Islet precursor cell (in vitro differentiated cells): ENCODE results near the gene TBC1D14.

Experiments used
- DNase-seq: peaks from one replicate; pipeline ENCODE4 v3.0.0-alpha.2; 2018

Gene TBC1D14

DNA sequence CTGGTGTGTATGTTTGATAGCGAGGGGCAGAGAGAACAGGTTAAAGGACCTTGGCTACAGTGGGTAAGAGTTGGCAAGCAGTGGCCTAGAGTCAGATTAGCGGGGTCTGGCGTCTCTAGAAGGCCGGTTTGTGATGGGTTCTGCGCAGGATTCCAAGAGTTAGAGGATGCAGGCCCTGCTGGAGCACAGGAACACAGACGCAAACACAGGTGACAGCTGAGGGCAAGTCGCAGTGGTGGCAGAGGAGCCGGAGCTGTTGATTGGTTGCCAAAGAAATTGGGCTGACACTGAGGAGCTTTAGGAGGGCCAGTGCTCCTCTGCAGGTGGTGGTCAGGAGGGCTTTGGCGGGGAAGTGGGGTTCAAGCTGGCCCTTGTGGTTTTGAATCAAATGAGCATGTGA lies 137.3 kb downstream of the TBC1D14 start:
- no peak for DNase-seq

DNA sequence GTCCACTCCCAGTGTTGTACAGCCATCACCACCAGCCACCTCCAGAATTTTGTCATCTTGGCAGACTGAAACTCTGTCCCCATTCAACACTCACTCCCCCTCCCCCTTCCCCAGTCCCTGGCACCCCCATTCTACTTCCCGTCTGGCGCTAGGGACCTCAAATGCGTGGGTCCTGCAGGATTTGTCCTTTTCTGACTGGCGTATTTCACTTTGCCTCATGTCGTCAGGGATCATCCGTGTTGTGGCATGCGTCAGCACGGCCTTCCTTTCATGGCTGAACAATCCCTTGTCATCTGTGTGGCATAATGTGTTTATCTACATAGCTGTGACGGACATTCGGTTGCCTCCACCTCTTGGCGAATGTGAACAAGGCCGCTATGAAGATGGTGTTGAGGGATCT lies 139.0 kb downstream of the TBC1D14 start:
- no peak for DNase-seq

DNA sequence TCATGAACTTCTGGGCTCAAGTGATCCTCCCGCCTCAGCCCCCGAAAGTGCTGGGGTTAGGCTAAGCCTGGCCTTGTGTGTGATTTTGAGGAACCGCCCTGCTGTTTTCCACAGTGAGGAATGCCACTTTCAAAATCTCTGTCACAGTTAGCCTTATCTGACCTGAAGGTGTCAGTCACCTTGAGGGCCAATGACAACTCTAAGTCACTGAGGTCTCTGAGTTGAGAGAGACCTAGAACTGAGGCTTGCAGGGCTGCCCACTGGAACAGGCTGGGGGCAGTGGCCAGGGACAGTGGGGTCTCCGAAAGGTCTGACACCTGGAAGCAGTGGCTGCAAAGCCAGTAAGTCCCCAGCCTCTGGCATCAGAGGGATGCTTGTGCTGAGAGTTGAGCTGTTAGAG lies 139.7 kb downstream of the TBC1D14 start:
- DNase-seq = no peak

DNA sequence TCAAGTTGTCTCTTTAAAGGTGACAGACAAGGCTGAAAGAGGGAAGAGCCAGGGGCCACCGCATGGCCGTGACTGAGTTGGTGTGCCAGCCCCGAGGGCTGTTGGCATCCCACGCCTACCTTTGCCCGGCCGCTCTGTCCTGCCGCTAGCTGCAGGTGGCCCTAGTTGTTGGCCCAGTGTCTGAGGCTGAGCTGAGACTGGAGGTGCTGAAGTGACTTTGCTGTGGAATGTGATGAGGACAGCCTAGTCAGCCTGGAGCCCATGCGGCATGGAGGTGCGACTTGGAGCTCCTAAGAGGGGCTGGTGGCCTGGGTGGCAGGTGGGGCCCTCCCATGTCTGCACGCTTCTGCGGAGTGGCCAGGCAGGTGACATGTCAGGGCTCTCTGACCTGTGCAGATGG lies 140.1 kb downstream of the TBC1D14 start:
- DNase-seq = no peak

DNA sequence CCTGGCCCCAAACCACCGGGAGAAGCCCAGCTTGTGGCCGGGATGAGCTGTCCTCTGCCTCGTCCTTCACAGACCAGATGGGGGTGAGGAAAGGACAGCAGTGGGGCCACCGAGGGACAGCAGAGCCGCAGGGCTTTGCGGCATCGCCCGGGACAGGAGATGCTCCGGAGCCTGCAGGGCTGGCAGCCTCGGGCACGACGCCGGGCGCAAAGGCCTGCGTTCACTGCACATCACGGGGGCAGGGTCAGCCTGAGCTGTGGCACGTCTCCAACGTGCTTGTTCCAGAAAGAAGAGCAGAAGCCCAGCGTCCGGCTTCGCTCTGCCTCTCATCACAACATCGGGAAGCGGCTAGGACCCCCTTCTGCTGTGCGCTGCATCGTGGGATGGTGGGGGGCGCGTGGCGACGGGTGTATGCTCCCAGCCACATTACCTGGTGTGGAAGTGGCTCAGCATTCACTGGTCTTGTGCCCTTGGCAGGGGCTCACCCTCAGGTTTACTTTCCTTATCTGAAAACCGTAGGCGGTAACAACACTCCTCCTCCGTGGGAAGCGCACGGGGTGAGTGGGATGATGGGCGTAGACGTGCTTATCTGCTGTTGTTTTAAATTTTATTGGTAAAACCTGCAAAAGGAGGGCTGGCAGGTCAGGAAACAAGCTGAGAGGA lies 141.0 kb downstream of the TBC1D14 start:
- DNase-seq = no peak

DNA sequence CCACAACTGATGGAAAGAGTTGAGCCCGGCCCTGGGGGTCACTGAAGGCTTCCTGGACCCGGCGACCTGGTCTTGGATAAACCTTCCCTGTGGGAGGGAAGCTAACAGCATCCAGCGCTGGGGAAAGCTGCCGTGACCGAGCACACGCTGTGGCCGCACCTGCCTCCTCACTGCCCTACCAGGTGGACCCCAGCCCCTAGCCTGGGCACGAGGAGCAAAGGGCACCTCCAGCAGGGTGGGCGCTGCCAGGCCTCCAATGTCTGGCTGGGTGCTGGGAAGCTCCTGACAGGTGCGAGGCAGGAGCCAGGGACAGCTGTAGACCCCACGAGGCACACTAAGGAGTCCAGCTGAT lies 141.5 kb downstream of the TBC1D14 start:
- DNase-seq = no peak

DNA sequence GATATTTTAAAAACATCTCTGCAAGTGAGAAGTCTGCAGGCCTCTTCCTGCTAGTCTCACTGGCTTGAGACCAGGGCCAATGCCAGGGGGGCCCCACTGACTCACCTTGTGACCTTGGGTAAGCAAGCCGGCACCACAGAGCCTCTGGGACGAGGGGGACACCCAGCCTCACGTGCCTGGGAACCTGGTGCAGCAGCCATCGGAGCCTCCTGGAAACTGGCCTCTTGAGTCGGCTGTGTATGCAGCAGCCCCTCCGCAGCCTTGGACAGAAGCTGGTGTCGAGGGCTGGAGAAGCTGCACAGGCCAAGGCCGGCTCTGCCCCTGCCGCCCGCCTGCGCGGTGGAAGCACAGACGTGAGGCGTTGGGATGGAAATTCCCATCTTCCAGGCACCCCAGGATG lies 142.3 kb downstream of the TBC1D14 start:
- no peak for DNase-seq

DNA sequence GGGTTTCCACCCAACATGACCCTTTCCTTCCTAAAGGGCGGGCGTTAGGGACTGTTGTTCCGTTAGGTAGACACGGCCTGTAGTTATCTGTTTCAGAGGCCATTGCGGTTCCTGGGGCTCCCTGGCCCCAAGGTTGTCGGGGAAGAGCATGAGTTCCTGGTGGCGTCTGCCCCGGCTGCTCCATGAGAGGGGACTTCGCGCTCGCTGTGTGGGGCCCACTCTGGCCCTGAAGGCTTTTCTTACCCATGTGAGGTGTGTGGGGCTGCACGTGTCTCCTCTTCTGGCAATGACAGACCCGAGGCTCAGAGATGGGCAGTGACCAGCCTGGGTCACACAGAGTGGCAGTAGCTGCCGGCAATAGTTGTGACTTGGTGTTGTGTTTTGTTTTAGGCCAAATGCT lies 142.7 kb downstream of the TBC1D14 start:
- no peak for DNase-seq

DNA sequence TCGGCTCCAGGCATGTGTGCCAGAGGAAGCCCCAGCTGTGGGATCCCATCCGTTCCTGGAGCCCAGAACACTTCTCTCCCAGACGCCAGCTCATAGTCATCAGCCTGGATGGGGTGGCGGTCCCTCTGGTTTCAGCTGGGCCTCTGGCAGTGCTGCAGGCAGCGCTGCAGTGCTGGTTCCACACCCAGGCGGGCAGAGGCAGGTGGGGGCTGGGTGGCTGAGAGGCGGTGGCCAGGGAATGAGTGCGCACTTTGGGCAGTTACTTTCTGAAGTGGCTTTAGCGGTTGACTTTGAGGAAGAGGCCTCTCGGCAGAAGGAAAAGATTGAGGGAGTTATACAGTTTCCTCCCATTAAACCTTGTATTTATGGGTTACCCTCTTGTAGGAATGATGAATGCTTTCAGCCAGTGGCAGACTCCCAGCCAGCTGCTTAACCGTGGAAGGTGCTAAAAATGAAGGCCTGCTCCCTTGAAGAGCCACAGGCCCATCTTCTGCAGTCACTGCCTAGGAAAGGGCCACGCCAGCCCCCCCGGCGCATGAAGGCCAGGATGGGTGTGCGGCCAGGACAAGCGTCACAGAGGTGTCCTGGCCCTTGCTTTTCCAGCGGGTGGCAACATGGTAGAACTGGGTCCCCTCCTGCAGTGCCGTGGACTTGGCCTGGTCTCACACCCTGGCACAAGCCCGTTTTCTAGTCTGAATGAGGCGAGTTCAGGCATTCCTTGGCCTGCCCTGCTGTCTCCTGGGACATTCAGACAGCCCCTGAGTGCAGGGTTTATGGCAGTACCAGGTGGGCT lies 143.5 kb downstream of the TBC1D14 start:
- DNase-seq = no peak

DNA sequence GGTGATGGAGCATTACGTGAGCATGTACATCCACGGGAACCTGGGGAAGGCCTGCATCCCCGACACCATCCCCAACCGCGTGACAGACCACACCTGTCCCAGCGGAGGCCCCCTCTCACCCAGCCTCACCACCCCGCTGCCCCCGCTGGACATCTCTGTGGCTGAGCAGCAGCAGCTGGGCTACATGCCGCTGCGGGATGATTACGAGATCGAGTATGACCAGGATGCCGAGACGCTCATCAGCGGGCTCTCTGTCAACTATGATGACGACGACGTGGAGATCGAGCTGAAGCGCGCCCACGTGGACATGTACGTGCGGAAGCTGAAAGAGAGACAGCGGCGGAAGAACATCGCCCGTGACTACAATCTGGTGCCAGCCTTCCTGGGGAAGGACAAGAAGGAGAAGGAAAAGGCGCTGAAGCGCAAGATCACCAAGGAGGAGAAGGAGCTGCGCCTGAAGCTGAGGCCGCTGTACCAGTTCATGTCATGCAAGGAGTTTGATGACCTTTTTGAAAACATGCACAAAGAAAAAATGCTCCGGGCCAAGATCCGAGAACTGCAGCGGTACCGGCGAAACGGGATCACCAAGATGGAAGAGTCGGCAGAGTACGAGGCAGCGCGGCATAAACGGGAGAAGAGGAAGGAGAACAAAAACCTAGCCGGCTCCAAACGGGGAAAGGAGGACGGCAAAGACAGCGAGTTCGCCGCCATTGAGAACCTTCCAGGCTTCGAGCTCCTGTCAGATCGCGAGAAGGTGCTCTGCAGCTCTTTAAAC lies 144.7 kb downstream of the TBC1D14 start:
- DNase-seq = no peak

DNA sequence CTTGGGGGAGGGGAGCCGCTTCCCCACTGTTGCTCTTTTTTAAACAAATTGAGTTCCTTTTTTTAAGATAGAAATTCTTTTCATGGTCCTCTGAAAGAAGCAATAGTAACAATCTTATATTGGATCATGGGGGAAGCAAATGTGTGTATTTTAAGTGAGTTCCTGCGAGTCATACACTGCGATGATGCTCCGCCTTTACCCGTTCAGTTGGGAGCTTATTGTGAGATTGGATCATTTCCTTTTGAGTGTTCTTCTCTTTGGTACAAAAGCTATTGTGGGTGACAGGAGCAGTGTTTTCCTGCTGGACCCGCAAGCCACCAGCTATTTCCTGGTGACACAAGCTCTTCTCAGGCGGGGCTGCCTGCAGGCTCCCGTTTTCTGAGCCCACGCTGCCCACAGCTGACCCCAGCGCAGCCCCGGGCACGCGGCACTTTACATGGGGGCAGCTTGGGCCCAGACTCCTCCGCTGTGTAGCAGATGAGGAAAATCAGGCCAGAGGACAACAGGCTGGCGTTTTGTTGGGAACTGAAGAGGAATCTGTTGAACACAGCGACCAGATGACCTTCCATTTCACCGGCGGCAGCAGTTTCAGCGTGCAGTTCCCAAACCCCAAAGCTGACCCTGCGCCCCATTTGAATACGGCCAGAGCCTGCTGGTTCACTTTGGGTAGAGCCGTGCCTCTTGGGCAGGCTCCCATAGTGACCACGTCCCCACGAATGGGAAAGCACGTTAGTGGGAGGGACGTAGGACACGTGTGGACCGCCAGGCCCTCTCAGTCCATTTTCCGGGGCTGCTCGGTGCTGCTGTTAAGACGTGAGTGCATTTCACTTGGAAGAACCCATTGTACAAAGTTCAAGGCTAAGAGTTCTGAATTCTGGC lies 145.7 kb downstream of the TBC1D14 start:
- DNase-seq = no peak

DNA sequence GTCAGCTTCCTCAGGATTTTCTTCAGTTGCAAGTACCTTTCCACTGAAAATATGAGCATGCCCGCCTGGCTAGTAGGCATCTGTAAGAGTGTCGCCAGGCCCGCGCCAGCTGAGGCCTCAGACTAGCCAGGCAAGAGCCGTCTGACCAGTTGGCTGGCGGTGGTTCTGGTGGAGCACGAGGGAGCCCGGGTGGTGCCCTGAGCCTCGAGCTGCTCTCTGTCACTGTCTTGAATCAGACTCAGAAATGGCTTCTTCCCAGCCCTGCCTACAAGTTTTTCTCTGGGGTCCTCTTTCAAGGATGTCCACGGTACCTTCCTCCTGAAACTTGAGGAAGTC lies 146.3 kb downstream of the TBC1D14 start:
- DNase-seq = no peak

DNA sequence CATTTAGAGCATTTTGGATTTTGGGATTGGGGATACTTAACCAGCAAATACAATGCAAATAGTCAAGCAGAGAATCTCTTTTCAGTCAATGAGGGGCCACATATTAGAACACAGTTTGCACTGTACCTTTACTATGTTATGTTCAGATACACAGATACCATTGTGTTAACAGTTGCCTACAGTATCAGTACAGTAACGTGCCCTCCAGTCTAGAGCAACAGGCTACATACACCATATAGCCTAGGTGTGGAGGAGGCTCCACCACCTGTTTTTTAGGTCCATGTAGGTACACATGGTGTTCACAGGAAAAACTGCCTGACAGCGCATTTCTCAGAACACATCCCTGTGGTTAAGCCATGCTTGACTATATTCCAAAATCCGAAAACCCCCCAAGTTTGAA lies 149.2 kb downstream of the TBC1D14 start:
- no peak for DNase-seq

DNA sequence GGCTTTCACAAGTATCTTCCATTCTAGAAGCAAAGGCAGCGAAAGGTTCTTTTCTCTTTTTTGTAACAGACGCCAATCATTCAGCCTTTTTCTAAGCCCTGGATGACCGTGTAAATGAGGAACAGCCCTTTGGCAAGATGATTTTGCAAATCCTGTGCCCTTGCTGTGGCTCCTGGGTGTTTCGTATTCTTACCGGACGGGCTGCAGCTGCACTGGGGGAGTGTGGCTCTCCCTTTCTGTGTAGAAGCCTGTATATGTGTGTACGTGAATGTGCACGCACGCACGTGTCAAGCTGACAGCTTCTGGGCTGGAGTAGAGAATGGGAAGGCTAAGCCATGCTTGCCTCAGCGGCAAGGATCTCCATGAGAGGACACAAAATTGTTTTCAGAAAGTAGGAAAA lies 150.0 kb downstream of the TBC1D14 start:
- no peak for DNase-seq

DNA sequence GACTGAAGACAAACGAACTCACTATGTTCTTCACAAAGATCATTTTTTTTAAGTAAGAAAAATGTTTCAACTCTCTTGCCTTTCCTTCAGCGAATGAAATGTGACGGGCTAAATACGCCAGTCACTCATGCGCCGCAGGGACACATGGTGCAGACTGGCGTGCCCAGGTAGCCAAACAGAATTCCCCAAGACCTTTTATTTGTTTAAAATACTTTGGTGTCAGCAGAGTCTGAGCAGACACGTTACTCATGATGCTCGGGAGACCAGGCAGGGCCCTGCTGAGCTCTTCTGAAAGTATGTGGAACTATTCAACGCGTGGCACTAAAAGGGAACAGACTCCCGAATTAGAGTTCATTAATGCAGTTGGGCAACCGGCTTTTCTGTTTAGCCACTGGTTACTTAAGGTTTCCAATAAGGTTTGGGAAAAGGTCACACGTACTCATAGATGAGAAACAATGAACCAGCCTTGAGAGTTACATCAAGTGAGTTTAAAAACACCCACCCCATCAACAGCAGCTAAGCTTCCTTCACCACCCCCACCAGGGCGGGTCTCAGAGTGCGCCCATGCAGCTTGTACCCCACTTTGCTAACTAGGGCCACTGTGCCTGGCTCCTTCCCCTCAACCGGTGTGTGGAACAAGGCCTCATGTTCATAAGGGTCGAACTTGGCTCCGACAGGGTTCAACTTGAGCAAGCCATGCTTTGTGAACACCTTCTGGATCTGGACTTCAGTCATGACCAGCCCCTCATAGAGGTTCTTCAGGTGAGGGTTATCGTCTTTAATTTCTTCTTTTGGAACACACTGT lies 150.9 kb downstream of the TBC1D14 start:
- no peak for DNase-seq

DNA sequence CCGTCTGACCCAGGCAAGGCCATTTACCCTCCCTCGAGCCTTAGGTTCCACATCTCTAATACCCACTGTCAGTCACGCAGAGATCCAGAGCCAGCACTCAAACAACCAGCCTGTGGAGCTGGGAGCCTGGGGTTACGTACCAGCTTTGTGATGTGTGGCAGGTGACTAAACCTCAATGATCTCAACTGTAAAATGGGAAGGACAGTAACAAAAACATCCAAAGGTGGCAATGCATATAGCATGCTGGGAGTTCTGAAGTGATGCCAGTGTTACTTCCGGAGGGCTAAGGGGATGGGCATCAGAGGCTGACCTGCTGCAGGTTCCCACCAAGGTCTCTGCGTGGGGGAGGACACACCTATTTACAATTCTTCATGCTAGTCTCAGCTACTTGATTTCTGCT lies 152.2 kb downstream of the TBC1D14 start:
- peak; percentile 32 for DNase-seq

DNA sequence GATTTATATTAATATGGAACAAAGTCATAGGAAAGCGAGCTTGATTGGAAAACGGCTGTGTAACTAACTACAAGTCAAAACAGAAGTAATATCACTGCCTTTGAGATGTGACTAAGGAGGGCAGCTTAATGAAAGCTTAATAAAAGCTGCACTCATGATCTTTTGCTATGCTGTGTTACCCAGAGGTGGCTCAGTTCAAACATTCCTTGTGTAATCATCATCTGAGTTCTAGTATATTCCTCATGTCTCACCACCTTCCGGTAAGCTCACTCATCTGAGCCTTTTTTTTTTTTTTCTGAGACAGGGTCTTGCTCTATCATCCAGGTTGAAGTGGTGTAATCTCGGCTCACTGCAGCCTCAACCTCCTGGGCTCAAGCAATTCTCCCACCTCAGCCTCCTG lies 153.2 kb downstream of the TBC1D14 start:
- DNase-seq = no peak

DNA sequence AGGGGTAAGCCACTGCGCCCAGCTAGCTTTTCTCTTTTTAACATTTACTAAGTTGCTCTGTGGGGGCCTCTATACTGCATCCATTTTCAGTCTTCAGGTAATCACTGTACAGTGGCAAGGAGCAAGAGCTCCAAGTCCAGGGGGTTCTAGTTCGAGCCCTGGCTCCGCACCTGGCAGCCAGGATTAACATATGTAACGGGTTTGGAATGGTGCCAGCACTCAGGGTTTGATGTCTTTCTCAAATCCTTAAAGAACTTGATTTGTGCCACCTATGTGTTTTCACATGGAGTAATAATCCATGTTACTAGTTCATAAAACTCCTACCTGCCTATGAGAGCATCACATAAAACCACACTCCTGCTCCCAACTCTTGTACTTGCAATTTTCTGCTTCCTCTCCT lies 153.7 kb downstream of the TBC1D14 start:
- no peak for DNase-seq

DNA sequence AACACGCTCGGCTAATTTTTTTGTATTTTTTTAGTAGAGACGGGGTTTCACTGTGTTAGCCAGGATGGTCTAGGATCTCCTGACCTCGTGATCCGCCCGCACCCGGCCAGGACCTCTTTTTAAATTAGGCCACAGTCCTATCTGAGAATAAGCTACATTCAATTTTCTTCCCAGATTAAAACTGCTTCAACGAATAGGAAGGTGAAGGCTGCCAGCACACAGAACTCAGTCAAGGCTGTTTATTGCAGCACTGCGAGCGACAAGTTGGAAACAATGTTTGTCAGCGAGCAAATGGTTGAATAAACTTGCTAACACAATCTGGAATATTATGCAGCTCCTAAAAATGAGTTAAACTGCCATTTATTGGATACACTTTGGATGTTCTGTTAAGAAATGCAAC lies 156.4 kb downstream of the TBC1D14 start:
- DNase-seq = no peak

DNA sequence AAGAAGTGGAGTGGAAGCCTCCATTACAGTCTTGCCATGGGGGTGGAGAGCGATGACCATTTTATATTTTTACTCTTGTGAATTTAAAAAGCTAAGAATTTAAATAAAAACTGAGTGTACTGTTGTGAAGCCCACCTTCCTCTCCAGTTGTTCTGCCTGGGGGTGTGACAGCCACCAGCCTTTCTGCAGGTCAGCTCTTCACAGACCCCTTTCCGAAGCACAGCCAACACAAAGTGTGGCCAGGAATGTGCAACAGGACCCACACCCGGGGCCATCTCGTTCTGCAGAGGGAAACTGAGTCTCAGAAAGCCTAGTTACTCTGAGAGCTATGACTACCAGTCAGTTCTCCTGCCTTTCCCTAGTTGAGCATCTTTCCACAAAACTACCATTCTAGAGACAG lies 156.9 kb downstream of the TBC1D14 start:
- DNase-seq = no peak

DNA sequence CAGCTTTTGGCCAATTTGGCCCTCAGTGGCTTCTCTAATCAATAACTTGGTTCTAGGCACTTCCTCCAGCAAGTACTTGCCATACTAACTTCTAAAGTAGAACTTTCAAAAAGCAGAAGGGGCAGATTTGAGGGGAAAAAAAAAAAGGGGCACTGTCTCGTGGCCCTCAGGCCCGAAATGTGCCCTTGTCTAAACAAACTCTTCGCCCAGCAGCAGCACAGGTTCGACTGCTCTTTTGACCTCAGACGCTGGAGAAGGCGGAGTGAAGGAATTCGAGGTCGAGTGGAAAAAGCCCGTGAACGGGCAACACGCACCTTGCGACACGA lies 157.5 kb downstream of the TBC1D14 start:
- DNase-seq = no peak

DNA sequence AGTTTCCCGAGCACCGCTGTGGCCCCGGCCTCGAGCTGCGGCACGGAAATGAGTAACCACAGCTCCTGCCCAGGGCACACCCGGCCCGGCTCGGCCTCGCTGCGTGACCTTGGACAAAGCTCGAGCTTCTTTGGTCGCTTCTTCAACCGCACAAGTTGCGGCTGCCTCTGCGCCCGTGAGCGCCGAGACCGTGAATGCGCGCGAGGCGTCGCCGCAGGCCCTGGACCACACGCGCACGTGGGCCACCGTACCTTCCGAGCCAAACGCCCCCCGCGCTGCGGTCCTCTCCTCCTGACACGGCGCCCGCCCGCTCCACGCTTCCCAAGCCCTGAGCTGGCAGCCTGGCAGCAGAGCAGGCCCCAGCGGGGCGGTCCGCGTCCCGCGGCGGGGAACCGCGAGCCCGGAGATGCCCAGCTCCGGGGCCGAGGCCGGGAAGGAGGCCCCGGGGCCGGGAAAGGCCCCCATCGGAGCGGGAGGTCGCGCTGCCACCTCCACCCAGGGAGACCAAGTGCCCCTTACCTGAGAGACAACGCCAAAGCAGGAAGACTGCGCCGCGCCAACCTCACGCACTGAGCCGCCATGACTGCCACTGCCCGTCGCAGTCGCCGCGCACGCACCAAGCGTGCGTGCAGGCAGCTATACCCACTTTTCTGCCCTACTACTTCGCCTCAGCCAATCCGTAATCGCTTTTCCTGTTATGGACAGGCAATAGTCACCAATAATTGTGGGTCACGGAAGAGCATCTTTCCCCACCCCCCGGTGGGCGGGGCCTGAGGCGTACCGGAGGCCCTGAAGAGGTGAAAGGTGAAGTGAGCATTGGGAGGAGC lies 158.0 kb downstream of the TBC1D14 start, which contains the start of gene GRPEL1:
TSS of gene GRPEL1 (minus strand) at position 613 of the 827 bp plus-strand sequence. CDS start at position 581, 32 bp downstream.
- peak; percentile 100 for DNase-seq
